Choroid plexus epithelial cell (primary cell): ENCODE results near the gene ITPR2.

Source experiments
- DNase-seq: peaks from one replicate; pipeline ENCODE4 v3.0.0-alpha.2; 2010; ENCODE audit warnings: low read depth
- H3K4me3 ChIP-seq: 2 replicates; pipeline ENCODE4 v1.5.1; 2011; ENCODE audit warnings: low read depth, mild to moderate bottlenecking, control low read depth, low read length, moderate library complexity
- CTCF ChIP-seq: conservative IDR thresholded peaks from 2 replicates; pipeline ENCODE4 v1.5.1; 2011; ENCODE audit warnings: low read depth, mild to moderate bottlenecking, control low read depth, inconsistent platforms, low read length, moderate library complexity

The ITPR2 gene

GRCh38 chr12:26642361-26642760 is 190.6 kb downstream of the ITPR2 start:
- no peak overlapping the region for H3K4me3 ChIP-seq
- no peak for TF ChIP-seq CTCF
- no peak for DNase-seq

- no peak overlapping the region for H3K4me3 ChIP-seq
- peak; percentile 88 for DNase-seq
- no peak for TF ChIP-seq CTCF
Measured at GRCh38 chr12:26636710-26637328, 196.2 kb downstream of the ITPR2 start.

GRCh38 chr12:26633591-26634210 is 199.3 kb downstream of the ITPR2 start:
- TF ChIP-seq CTCF = no peak

GRCh38 chr12:26632756-26633155 is 200.2 kb downstream of the ITPR2 start:
- no peak for TF ChIP-seq CTCF

More at GRCh38 chr12:26633591-26634210, 199.3 kb downstream of the ITPR2 start:
- DNase-seq = peak; percentile 70
- no peak overlapping the region for H3K4me3 ChIP-seq

GRCh38 chr12:26631846-26632245 is 201.1 kb downstream of the ITPR2 start:
- no peak overlapping the region for H3K4me3 ChIP-seq
- no peak for TF ChIP-seq CTCF
- DNase-seq = no peak

More at GRCh38 chr12:26632756-26633155, 200.2 kb downstream of the ITPR2 start:
- no peak for DNase-seq
- no peak overlapping the region for H3K4me3 ChIP-seq

- TF ChIP-seq CTCF = peak; percentile 27
- H3K4me3 ChIP-seq = peak overlapping the region; percentile 25
- peak; percentile 84 for DNase-seq
Measured at GRCh38 chr12:26630546-26631027, 202.4 kb downstream of the ITPR2 start.

GRCh38 chr12:26629864-26630263 is 203.1 kb downstream of the ITPR2 start:
- peak; percentile 79 for TF ChIP-seq CTCF
- no peak overlapping the region for H3K4me3 ChIP-seq
- DNase-seq = peak; percentile 75
